Naive thymus-derived CD8-positive, alpha-beta T cell (primary cell): ENCODE measurements around the gene RIC3. TPM values are rescaled to one million over a fixed set of nuclear protein-coding genes. Genes with fewer than 3 reads are reported as not detected.

Experiments
- ATAC-seq, 2 donors: fragments of 150-1000 bp; cut with Tn5 transposase in 1 of 2; sonication (Bioruptor Pico), chemical (Tn5 transposase) in 1 of 2; 1 replicate in 1 of 2; 2 replicates in 1 of 2; pipeline ENCODE4 v1.10.0; 2021; ENCODE audit warnings: mild to moderate bottlenecking in 2 of 2, moderate library complexity in 2 of 2
- POLR2A ChIA-PET: fragments of 350-600 bp; sonication (Branson Sonifier 250); formaldehyde crosslinking; loops from one replicate; lab custom pipeline; 2021; ENCODE audit warnings: antibody characterized with exemption; lab: Charles Lee
- DNase-seq, 10 donors: peaks; one replicate each; pipeline versions ENCODE4 v3.0.0 to v3.0.0-alpha.2; 2020 to 2022
- H3K27ac Mint-ChIP-seq, 10 donors: one replicate each; pipeline ENCODE4 v1.8.0; 2020 to 2022; ENCODE audit warnings: mild to moderate bottlenecking in 10 of 10, mixed read lengths in 10 of 10, moderate library complexity in 4 of 10, inconsistent platforms in 1 of 10
- H3K27me3 Mint-ChIP-seq, 5 donors: one replicate each; pipeline ENCODE4 v1.8.0; 2021 to 2022; ENCODE audit warnings: mixed read lengths in 5 of 5
- H3K36me3 Mint-ChIP-seq, 3 donors: one replicate each; pipeline ENCODE4 v1.8.0; 2020 to 2022; ENCODE audit warnings: mixed read lengths in 3 of 3, mild to moderate bottlenecking in 2 of 3, inconsistent platforms in 1 of 3
- H3K4me1 Mint-ChIP-seq, 4 donors: one replicate each; pipeline ENCODE4 v1.8.0; 2021 to 2022; ENCODE audit warnings: mixed read lengths in 4 of 4
- H3K4me3 Mint-ChIP-seq, 10 donors: one replicate each; pipeline ENCODE4 v1.8.0; 2020 to 2022; ENCODE audit warnings: mild to moderate bottlenecking in 10 of 10, mixed read lengths in 10 of 10, moderate library complexity in 6 of 10, inconsistent platforms in 1 of 10
- H3K9me3 Mint-ChIP-seq, 9 donors: one replicate each; pipeline ENCODE4 v1.8.0; 2020 to 2022; ENCODE audit warnings: mixed read lengths in 9 of 9, mild to moderate bottlenecking in 3 of 9, inconsistent platforms in 1 of 9, moderate library complexity in 1 of 9
- polyA plus RNA-seq, 3 donors: library from polyadenylated mRNA; unstranded; fragments of 300-500 nt; fragmentation: Illumina TruSeq; gene quantifications; one replicate each; pipeline ENCODE4 v1.2.3, GENCODE V29; 2021
- total RNA-seq, 8 experiments: library from RNA in 2 of 8; stranded (reverse) in 2 of 8; gene quantifications; one replicate each; pipeline ENCODE4 v1.2.3 and lab custom pipeline; 2021 to 2026

RIC3 gene
- total RNA-seq (10 to 100 TPM; 57.6 to 58.1 TPM), polyA plus RNA-seq (1 to 10 TPM; 2.2 to 4.4 (median 3.5) TPM), total RNA-seq (lab: John Stamatoyannopoulos, UW) (27.2 to 59.1 (median 40.7) reads per million in 6 experiments)

- Mint-ChIP-seq H3K27ac (peak within 1 kb of the TSS; percentile 3 to 92 (median 82)), H3K4me1 (peaks cover 13 to 47% (median 40%) of the 10 kb centered on the region in 4 donors), H3K9me3 (peaks cover 0 to 5% (median 0%) of the 10 kb centered on the region in 9 donors), H3K36me3 (peaks cover 0 to 21% (median 3%) of the 10 kb centered on the region in 3 donors), H3K4me3 (peak within 1 kb of the TSS; percentile 78 to 96 (median 92)), H3K27me3 (peaks cover 20 to 48% (median 26%) of the 10 kb centered on the region in 5 donors)
- DNase-seq = peak; percentile 27 to 75 (median 42)
- ATAC-seq = peak; percentile 87 to 90
- POLR2A ChIA-PET = interaction anchor here (1.2 kb wide), 1 partner anchor 182 kb away, joined by 3 read pairs; the partner anchor contains the start of gene EIF3F
These were observed at the start of gene RIC3 for GRCh38 chr11:8168485-8169257. Gene RIC3 (minus strand): TSS chr11:8169025. CDS start chr11:8168989, 36 bp downstream.

GRCh38 chr11:8218409-8218808 lies 49.6 kb upstream of the RIC3 start:
- no peak for DNase-seq
- H3K27me3 Mint-ChIP-seq = peaks cover 0 to 5% (median 0%) of the 10 kb centered on the region in 5 donors
- no peak overlapping the region for H3K4me3 Mint-ChIP-seq
- no peaks in the 10 kb centered on the region for H3K9me3 Mint-ChIP-seq
- no peaks in the 10 kb centered on the region for H3K36me3 Mint-ChIP-seq
- H3K27ac Mint-ChIP-seq = no peak overlapping the region
- POLR2A ChIA-PET = no interaction called here
- H3K4me1 Mint-ChIP-seq = no peaks in the 10 kb centered on the region
- no peak for ATAC-seq

DNA sequence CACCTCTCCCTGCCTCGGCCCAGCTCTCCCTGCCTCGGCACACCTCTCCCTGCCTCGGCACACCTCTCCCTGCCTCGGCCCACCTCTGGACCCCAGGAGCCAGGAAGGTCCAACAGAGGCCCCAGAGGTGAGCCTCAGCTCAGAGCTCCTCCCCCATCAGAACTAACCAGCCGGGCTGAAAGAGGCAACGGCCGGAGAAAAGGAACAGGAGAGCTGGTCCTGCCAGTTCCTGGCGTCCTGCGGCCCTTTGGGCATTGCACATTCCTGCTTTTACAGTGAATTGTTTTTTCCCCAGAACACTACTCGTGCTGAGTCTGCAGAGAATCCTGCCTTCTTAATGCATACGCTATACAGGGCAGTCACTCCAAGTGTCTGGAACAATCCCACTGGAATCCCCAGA lies 49.1 kb upstream of the RIC3 start:
- Mint-ChIP-seq H3K4me3 (no peak overlapping the region), H3K27me3 (peaks cover 0 to 5% (median 0%) of the 10 kb centered on the region in 5 donors)

GRCh38 chr11:8217136-8217535 lies 48.3 kb upstream of the RIC3 start:
- Mint-ChIP-seq H3K27me3 (peaks cover 0 to 5% (median 0%) of the 10 kb centered on the region in 5 donors), H3K9me3 (no peaks in the 10 kb centered on the region), H3K4me3 (no peak overlapping the region), H3K27ac (no peak overlapping the region), H3K36me3 (no peaks in the 10 kb centered on the region), H3K4me1 (no peaks in the 10 kb centered on the region)
- ATAC-seq (no peak), DNase-seq (no peak)
- POLR2A ChIA-PET = no interaction called here

More for the DNA sequence above, 49.1 kb upstream of the RIC3 start:
- no peak for ATAC-seq
- DNase-seq = no peak
- H3K36me3 Mint-ChIP-seq = no peaks in the 10 kb centered on the region
- POLR2A ChIA-PET = no interaction called here
- H3K27ac Mint-ChIP-seq = no peak overlapping the region
- H3K9me3 Mint-ChIP-seq = no peaks in the 10 kb centered on the region
- no peaks in the 10 kb centered on the region for H3K4me1 Mint-ChIP-seq

DNA sequence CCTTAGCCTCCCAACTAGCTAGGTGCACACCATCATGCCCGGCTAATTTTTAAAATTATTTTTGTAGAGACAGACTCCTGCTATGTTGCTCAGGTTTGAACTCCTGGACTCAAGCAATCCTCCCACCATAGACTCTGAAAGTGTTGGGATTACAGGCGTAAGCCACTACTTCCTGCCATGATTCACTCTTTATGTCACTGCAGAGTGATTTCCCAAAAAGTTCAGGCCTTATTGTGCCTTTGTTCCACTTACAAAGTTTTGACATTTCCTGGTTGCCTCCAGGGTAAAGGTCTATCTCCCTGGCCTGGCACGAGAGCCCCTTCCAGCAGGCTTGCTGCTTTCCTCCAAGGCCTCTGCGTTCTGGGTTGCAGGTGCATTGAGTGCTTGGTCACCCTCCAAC lies 44.6 kb upstream of the RIC3 start:
- H3K27me3 Mint-ChIP-seq = peaks cover 2 to 17% (median 8%) of the 10 kb centered on the region in 5 donors
- peak overlapping the region in 1 of 10 donors; percentile 65 for H3K27ac Mint-ChIP-seq
- no peak for ATAC-seq
- POLR2A ChIA-PET = no interaction called here
- H3K36me3 Mint-ChIP-seq = no peaks in the 10 kb centered on the region
- H3K4me3 Mint-ChIP-seq = no peak overlapping the region
- H3K9me3 Mint-ChIP-seq = no peaks in the 10 kb centered on the region
- no peak for DNase-seq
- H3K4me1 Mint-ChIP-seq = no peaks in the 10 kb centered on the region

- ATAC-seq (no peak), DNase-seq (no peak)
- Mint-ChIP-seq H3K9me3 (no peaks in the 10 kb centered on the region), H3K27me3 (peaks cover 10 to 51% (median 36%) of the 10 kb centered on the region in 5 donors), H3K27ac (no peak overlapping the region), H3K36me3 (no peaks in the 10 kb centered on the region), H3K4me1 (peaks cover 2 to 28% (median 9%) of the 10 kb centered on the region in 4 donors), H3K4me3 (no peak overlapping the region)
- POLR2A ChIA-PET = no interaction called here
These were observed 40.5 kb upstream of the RIC3 start for GRCh38 chr11:8209208-8209807.

GRCh38 chr11:8207080-8208000 lies 38.5 kb upstream of the RIC3 start:
- H3K27me3 Mint-ChIP-seq = peaks cover 10 to 60% (median 44%) of the 10 kb centered on the region in 5 donors
- H3K27ac Mint-ChIP-seq = peak overlapping the region in 1 of 10 donors; percentile 26
- no peak for ATAC-seq
- DNase-seq = no peak
- POLR2A ChIA-PET = no interaction called here
- peak overlapping the region in 8 of 10 donors; percentile 9 to 73 (median 58) for H3K4me3 Mint-ChIP-seq
- H3K9me3 Mint-ChIP-seq = no peaks in the 10 kb centered on the region
- H3K36me3 Mint-ChIP-seq = no peaks in the 10 kb centered on the region
- peaks cover 2 to 39% (median 9%) of the 10 kb centered on the region in 4 donors for H3K4me1 Mint-ChIP-seq

- POLR2A ChIA-PET = no interaction called here
- DNase-seq = no peak
- Mint-ChIP-seq H3K36me3 (no peaks in the 10 kb centered on the region), H3K4me1 (peaks cover 2 to 48% (median 9%) of the 10 kb centered on the region in 4 donors), H3K27ac (peak overlapping the region in 2 of 10 donors; percentile 26 to 67), H3K4me3 (peak overlapping the region in 9 of 10 donors; percentile 9 to 73 (median 54)), H3K27me3 (peaks cover 10 to 60% (median 44%) of the 10 kb centered on the region in 5 donors), H3K9me3 (no peaks in the 10 kb centered on the region)
- no peak for ATAC-seq
These were observed 37.6 kb upstream of the RIC3 start for GRCh38 chr11:8206251-8207079.

- H3K36me3 Mint-ChIP-seq = no peaks in the 10 kb centered on the region
- peaks cover 10 to 60% (median 44%) of the 10 kb centered on the region in 5 donors for H3K27me3 Mint-ChIP-seq
- no peaks in the 10 kb centered on the region for H3K9me3 Mint-ChIP-seq
- POLR2A ChIA-PET = no interaction called here
- H3K27ac Mint-ChIP-seq = no peak overlapping the region
- H3K4me1 Mint-ChIP-seq = peaks cover 2 to 48% (median 9%) of the 10 kb centered on the region in 4 donors
- ATAC-seq (no peak), DNase-seq (no peak)
- no peak overlapping the region for H3K4me3 Mint-ChIP-seq
These were observed 36.7 kb upstream of the RIC3 start for GRCh38 chr11:8205566-8205965.

- Mint-ChIP-seq H3K9me3 (no peaks in the 10 kb centered on the region), H3K27me3 (peaks cover 10 to 60% (median 44%) of the 10 kb centered on the region in 5 donors), H3K27ac (no peak overlapping the region), H3K36me3 (no peaks in the 10 kb centered on the region), H3K4me3 (no peak overlapping the region), H3K4me1 (peaks cover 2 to 48% (median 9%) of the 10 kb centered on the region in 4 donors)
- ATAC-seq (no peak), DNase-seq (no peak)
- POLR2A ChIA-PET = no interaction called here
These were observed 35.8 kb upstream of the RIC3 start for GRCh38 chr11:8204596-8204995.

- peaks cover 2 to 48% (median 9%) of the 10 kb centered on the region in 4 donors for H3K4me1 Mint-ChIP-seq
- no peaks in the 10 kb centered on the region for H3K36me3 Mint-ChIP-seq
- H3K27ac Mint-ChIP-seq = no peak overlapping the region
- H3K27me3 Mint-ChIP-seq = peaks cover 10 to 60% (median 43%) of the 10 kb centered on the region in 5 donors
- ATAC-seq (no peak), DNase-seq (no peak)
- H3K4me3 Mint-ChIP-seq = no peak overlapping the region
- POLR2A ChIA-PET = no interaction called here
- no peaks in the 10 kb centered on the region for H3K9me3 Mint-ChIP-seq
These were observed 35.2 kb upstream of the RIC3 start for GRCh38 chr11:8204025-8204424.

GRCh38 chr11:8203414-8203715 lies 34.5 kb upstream of the RIC3 start:
- Mint-ChIP-seq H3K27ac (no peak overlapping the region), H3K4me1 (peaks cover 2 to 48% (median 9%) of the 10 kb centered on the region in 4 donors), H3K9me3 (no peaks in the 10 kb centered on the region), H3K4me3 (no peak overlapping the region), H3K36me3 (no peaks in the 10 kb centered on the region), H3K27me3 (peaks cover 10 to 59% (median 38%) of the 10 kb centered on the region in 5 donors)
- ATAC-seq (no peak), DNase-seq (no peak)
- POLR2A ChIA-PET = no interaction called here
